Activated CD8-positive, alpha-beta memory T cell treated with anti-CD3 and anti-CD28 coated beads, Interleukin-2, amount 50 U/mL, for 24 hours (primary cell): ENCODE results near the gene TRAF3IP3.

Source experiments
- DNase-seq: peaks from one replicate; pipeline ENCODE4 v3.0.0-alpha.2; 2020; ENCODE audit errors: extremely low read depth

The TRAF3IP3 gene

DNA sequence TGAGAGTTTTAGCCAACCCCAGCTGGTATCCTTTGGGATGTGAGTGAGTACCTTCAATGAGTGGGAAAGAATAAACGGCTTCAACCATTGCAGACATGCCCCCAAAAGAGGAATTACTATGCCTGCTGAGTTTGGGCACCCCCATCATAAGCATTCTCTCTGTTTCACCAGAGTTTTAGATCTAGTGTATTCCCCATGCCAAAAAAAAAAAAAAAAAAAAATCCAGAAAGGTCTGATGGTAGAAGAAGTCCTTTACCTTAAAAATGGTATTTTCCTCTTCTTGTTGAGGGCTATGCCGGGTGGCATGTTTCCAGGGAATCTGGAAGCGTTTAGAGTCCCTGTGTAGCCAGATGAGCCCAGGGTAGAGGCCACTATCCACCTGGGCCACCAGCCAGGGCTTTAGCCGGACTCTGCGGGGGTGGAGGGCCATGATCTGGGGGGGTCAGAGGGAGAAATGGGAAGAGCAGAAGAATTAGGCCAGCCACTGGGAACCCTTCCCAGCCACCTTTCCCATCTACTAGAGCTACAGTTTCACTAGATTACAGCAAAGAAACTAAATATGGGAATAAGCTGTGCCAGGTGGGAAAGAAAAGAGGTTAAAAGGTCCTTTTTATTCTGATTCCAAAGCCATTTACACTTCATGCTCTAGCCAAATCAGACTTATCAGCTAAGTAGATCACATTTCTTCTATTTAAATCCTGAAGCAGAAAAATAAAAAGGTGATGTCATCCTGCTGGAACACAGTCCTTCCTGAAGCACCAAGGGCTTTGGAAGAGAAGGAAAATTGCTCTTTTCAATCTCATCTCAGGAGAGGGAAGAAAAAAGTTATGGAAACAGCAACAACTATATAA, 45.4 kb downstream of the TRAF3IP3 start:
- no peak for DNase-seq

DNA sequence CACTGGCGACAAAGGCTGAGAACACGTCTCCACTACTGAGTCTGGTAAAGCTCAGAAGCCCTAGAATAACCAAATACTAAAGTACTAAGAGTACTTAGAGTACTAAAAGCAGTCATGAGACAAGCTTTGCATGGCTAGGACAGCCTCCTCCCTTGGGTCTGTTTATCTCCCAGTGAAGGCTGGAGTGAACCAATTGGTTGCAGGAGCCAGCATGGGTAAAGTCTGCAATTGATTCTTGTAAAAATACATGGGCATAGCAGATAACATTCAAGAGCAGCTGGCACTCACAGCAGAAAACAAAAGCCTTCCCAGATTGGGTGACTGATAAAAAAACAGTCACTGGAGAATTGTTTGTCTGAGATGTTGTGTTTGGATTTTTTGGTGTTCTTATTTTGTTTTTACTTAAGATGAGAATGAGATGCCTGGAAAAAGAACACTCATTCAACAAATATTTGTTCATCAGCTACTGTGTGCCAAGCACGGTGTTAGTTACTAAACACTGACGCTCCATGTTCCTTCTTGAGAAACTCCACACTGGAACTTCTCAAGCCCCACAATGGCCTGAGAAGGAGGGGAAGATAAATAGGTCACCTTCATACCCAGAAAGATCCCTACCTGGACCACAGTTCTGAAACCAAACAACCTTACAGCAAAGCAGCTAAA, 46.4 kb downstream of the TRAF3IP3 start:
- DNase-seq: no peak

- DNase-seq: no peak
Measured at GRCh38 chr1:209802780-209803152, 46.9 kb downstream of the TRAF3IP3 start.

- no peak for DNase-seq
Measured at GRCh38 chr1:209803568-209803967, 47.7 kb downstream of the TRAF3IP3 start.

DNA sequence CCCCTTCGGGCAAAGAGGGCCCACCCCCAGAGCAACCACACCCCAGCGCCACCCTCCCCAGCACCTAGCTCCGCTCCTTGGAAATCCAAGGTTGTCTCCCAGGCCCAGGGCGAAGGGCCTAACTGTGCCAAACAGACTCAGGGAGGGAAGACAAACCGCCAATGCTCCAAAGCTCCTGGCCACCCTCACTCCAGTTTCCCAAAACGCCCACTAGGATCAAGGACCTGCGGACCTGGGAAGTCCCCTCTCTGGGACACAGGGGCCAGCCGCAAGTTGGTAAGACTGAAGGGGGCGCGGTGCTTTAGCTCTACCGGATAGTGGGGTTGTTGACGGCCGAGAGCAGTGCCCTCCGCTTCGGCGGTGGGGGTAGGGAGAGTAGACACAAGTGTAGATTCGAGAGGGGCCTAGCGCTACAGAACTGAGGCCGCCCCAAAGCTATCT, 49.5 kb downstream of the TRAF3IP3 start:
- no peak for DNase-seq

GRCh38 chr1:209805875-209806760, 50.3 kb downstream of the TRAF3IP3 start, which contains the start of gene IRF6:
TSS of gene IRF6 (minus strand) at chr1:209806142. CDS start at chr1:209801413, 4,729 bp downstream.
- DNase-seq: peak; percentile 14

DNA sequence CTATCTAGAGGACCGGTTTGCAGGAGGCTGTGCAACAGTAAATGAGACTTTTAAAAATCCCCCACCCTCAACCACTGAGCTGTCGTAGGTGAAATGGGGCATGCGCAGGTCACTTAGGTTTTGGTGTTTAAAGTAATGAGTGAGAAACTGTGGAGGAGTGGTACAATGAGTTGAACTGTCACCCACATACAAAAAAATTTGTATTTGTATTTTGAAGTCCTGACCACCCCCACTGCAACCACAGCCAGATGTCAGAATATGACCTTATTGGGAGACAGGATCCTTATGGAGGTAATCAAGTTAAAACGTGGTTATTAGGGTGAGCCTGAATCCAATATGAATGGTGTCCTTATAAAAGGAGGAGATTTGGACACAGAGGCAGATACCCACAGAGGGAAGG, 51.7 kb downstream of the TRAF3IP3 start:
- no peak for DNase-seq

DNA sequence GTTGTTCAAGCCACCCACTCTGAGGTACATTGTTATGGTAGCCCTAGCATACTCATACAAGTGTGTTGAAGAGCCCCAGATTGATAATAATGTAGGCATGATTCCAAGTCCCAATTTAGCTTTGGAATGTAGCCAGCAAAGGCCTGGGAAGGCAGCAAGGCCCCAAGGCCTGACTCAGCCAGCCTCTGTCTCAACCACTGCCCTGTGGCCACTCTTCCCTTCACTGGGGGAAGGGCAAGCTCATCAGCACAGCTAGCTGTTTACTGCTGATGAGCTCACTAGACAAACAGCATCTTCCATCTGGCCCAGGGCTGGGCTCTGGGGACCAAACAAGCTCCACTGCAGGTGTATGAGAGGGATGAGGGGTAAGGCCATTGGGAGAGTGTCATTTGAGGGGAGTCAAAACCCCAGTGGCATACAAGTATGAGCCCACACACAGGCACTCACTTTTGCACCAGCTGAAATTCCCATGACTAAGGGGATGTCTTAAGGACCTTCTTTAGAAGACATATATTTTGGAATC, 52.3 kb downstream of the TRAF3IP3 start:
- DNase-seq: no peak

GRCh38 chr1:209809611-209810010, 53.8 kb downstream of the TRAF3IP3 start:
- DNase-seq: no peak

GRCh38 chr1:209810783-209811182, 54.9 kb downstream of the TRAF3IP3 start:
- no peak for DNase-seq

GRCh38 chr1:209813902-209814301, 58.0 kb downstream of the TRAF3IP3 start:
- no peak for DNase-seq

- no peak for DNase-seq
Measured at GRCh38 chr1:209815490-209815889, 59.6 kb downstream of the TRAF3IP3 start.

GRCh38 chr1:209815931-209816341, 60.1 kb downstream of the TRAF3IP3 start:
- no peak for DNase-seq

DNA sequence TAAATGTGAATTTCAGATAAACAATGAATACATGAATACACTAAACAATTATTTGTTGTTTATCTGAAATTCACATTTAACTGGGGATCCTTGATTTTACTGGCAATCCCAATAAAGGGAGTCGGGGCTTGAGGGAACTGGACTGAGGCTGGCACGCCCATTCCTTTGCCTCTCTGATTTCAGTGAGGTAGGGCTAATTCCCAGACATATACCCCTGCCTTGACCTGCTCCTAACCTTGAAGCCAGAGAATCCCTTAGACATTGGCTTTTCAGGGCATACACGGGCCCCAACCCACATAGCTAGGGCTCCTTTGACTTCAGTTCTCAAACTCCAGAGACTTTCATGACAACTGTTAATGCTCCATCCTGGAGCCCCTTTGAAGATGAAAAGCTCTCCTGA, 61.1 kb downstream of the TRAF3IP3 start:
- DNase-seq: no peak

DNA sequence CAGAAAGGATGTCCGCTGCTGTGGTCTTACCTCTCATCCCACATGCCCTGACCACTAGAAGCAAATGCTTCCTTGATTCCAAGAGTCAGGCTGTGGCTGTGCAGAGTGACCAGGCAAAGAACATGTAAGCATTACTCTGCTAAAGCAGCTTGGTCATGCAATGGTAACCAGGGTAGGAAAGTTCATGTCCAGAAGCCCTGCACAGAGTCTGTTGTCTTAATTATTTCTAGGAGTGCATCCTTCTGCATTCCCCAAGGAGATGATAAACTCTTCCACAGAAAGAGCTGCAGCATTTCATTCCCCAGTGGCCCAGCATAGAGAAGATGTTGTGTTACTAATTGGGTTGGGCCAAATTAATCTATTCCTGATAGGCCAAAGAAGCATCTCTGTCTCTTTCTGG, 61.8 kb downstream of the TRAF3IP3 start:
- no peak for DNase-seq

DNA sequence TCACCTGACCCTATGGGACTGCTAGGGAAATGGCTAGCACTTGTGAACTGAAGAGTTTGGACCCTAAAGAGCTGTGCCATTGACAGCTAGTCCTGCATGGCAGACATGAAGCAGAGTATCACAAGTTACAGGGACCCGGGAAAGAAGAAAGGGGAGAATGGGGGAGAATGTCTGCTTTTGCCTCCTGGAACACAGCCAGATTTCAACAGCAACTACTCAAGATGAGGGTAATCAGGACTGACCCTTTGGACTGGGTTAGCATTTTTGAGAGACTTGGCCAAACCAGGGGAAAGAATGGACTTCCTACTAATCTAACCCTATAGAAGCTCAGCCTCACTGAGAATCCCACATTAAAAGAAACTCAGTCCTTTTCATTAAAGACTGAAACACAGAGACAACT, 63.2 kb downstream of the TRAF3IP3 start:
- no peak for DNase-seq

- no peak for DNase-seq
Measured at GRCh38 chr1:209820986-209821385, 65.1 kb downstream of the TRAF3IP3 start.

DNA sequence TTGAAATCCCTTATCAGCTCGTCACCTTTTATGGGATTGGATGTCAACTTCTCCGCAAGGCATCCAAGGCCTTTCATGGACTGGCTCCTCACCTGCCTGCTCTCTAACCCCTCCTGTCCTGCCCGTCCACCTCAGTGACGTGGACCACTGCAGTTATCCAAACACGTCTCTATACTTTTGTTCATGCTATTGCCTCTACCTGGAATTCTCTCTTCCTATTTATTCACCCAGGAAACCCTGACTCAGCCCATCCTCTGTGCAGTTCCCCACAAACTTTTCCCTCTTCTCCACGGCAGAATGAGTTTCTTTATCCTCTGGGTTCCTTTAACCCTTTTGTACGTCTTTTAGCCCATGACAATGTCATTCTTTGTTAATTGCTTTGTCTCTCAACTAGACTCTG, 66.9 kb downstream of the TRAF3IP3 start:
- DNase-seq: no peak

DNA sequence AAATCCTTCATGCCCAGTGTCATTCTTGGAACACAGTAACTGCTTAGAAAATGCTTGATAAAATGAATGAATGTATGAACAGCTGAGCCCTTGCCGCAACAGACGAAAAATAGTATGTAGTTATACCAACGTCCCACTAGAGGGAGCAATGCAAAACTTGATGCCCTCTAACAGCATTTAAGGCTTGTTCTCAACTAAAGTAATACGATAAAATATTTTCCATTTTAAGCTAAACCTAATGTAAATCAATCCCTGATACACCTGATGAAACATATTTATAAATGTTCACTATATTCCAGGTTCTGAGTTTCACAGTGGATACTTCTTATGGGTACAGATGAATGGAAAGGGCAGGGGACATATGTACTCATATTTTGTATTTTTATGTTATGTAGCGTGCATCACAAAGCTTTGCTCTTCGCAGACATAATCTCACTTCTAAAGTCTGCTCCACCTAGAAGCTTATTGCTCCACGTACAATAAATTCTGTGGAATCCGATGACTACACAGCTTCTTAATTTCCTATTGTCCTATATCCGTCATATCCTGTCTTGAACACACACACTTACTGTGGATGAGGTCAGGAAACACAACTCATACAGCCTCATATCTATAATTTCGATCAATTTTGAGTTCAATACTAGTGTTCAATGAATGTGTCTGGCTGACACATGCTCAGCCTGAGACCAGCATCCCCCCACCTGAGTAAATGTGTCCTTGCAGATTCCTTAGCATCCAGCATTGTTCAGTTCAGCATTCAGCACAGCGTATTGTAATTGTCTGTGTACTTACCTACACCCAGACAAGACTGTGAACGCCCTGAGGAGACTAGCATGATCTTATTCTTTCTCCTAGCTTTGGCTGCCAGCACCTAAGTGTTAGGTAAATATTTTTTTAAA, 67.5 kb downstream of the TRAF3IP3 start:
- DNase-seq: no peak

- DNase-seq: no peak
Measured at GRCh38 chr1:209825591-209826434, 70.0 kb downstream of the TRAF3IP3 start.
